Breast epithelium (tissue), 3 donors: ENCODE results near the gene SNX4.

Experiments used
- POLR2A ChIP-seq: fragments of 450-650 bp; IDR thresholded peaks from one replicate; pipeline ENCODE4 v1.6.1; 2016; ENCODE audit warnings: antibody characterized with exemption, mild to moderate bottlenecking, moderate library complexity
- POLR2AphosphoS5 ChIP-seq, 3 donors: sonication (generic); formaldehyde crosslinking; IDR thresholded peaks; one replicate each; pipeline ENCODE4 v1.6.1; 2017; ENCODE audit warnings: antibody characterized with exemption in 3 of 3

DNA sequence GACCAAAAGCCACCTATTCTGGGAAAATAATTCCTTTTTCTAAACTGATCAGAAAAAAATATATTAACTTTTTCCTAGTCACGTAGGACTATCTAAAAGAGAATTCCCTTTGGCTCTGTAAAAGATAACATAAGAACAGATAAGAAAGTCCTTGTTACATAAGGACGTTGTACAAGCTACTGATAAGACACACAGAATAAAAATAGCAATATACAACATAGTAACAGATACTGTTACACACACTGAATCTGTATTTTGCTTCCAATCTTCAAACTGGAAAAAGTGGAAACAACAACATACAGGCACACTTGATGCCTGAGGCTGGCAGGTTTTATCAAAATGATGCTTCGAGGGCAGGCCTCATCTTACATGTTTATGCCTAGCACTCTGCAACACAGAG, 59.8 kb downstream of the SNX4 start:
- TF ChIP-seq POLR2A = no peak
- no peak for TF ChIP-seq POLR2AphosphoS5 (IDR thresholded peaks at IDR 0.05)
